ENCODE data around the gene AFF3. TPM values are rescaled to one million over a fixed set of nuclear protein-coding genes. Genes with fewer than 3 reads are reported as not detected.

AFF3 gene
- total RNA-seq, 1 experiment from 2014 or later = 0.61 TPM

DNA sequence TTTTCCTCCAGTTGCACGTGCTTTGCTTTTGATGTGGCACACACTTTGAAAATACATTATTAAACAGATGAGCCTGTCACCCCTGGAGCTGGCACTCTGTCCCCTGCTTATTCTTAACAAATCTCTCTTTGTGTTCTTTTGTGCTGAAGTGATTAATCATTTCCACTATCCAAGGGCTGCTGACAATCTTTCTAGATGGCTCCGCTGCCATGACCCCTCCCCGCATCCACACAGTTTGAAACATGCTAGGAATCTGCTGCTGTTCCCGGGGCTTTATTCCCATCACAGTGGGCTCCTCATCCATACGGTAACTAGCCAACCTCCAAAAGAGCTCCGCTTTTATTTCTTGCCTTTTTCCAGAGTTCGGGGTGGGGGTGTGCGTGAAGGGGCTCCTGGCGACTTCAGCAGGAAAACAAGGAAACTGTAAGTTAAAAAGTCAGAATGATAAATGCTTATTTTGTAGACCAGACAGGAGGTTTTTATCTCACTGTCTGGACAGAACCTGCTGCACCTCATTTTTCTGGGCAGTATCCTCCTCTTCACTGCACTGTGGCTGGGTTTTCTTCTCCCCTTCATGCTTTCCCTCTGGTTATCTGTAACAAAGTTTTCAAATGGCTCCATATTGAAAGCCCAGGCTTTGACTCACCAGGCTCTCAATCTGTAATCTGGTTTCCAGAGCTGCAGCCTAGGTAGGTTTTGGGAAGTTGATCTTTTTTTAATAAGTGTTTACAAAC is 319.7 kb downstream of the AFF3 start (continued):
- no peak for TF ChIP-seq CTCF (IDR thresholded peaks at IDR 0.05 in 2 of 3, conservative IDR thresholded peaks at IDR 0.05 in 1 of 3; ENCODE audit: borderline replicate concordance in 1 of 3, insufficient read depth in 1 of 3, low read depth in 2 of 3, low read length in 2 of 3)

DNA sequence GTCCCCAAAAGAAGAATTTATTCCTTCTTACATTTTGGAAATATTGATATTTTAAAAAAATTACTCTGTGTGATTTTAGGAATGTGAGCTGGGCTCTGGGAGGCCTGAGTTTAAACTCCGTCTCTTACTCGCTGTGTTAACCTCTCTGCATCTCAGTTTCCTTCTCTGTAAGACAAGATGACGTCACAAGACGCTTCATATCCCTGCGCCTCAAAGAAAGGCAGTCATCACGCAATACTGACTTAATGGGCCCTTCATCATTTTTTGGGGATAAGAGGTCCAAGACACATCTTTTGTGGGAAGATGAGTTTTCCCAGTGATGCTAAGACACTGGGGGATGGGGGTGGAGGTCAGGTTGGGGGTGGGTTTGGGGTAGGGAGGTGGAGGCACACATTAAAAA is 320.4 kb downstream of the AFF3 start:
- no peak overlapping the region for H3K9ac ChIP-seq (ENCODE audit: low read length)
- intact Hi-C loops (cut with micrococcal nuclease) = loop anchor here (1.0 kb wide), 1 partner anchor 263 kb away; no protein-coding TSS in a partner anchor
- H3K27me3 ChIP-seq (ENCODE audit: insufficient read depth, low read length) = peaks cover 51% of the 10 kb centered on the region
- H4K20me1 ChIP-seq (ENCODE audit: insufficient read depth) = no peaks in the 10 kb centered on the region
- no peaks in the 10 kb centered on the region for H3K9me3 ChIP-seq (ENCODE audit: control insufficient read depth in 1 of 2, insufficient read depth in 1 of 2, low read depth in 1 of 2, low read length in 2 of 2)
- no peaks in the 10 kb centered on the region for H3K79me2 ChIP-seq (ENCODE audit: insufficient read depth, low read length)
- H3K4me1 ChIP-seq (ENCODE audit: control insufficient read depth in 1 of 2, insufficient read depth in 2 of 2, low read length in 2 of 2) = no peaks in the 10 kb centered on the region
- no peak for ATAC-seq
- no peak overlapping the region for H3K27ac ChIP-seq (ENCODE audit: low read depth, low read length)
- TF ChIP-seq, protein P1, sequence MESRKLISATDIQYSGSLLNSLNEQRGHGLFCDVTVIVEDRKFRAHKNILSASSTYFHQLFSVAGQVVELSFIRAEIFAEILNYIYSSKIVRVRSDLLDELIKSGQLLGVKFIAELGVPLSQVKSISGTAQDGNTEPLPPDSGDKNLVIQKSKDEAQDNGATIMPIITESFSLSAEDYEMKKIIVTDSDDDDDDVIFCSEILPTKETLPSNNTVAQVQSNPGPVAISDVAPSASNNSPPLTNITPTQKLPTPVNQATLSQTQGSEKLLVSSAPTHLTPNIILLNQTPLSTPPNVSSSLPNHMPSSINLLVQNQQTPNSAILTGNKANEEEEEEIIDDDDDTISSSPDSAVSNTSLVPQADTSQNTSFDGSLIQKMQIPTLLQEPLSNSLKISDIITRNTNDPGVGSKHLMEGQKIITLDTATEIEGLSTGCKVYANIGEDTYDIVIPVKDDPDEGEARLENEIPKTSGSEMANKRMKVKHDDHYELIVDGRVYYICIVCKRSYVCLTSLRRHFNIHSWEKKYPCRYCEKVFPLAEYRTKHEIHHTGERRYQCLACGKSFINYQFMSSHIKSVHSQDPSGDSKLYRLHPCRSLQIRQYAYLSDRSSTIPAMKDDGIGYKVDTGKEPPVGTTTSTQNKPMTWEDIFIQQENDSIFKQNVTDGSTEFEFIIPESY (IDR thresholded peaks at IDR 0.05; ENCODE audit: extremely low read depth, insufficient replicate concordance, low read length) = no peak
- TF ChIP-seq POLR2AphosphoS5 (IDR thresholded peaks at IDR 0.05; ENCODE audit: low read depth, low read length) = no peak
- TF ChIP-seq FOSL1 (IDR thresholded peaks at IDR 0.05; ENCODE audit: low read depth) = no peak
- TF ChIP-seq ATF3 (IDR thresholded peaks at IDR 0.05) = no peak
- no peak for TF ChIP-seq JUND (IDR thresholded peaks at IDR 0.05)
- TF ChIP-seq CBX3 (IDR thresholded peaks at IDR 0.05; ENCODE audit: low read depth) = no peak
- no peak for TF ChIP-seq YY1 (IDR thresholded peaks at IDR 0.05; ENCODE audit: extremely low read depth, insufficient replicate concordance, low read depth, low read length)
- DNase-seq (ENCODE audit: low read depth, low spot score) = no peak
- no peak overlapping the region for H3K4me2 ChIP-seq (ENCODE audit: low read length)
- no TSS peak for BruUV-seq (replicated peaks)
- H3K36me3 ChIP-seq (ENCODE audit: control insufficient read depth in 1 of 2, insufficient read depth in 2 of 2, low read length in 2 of 2) = no peaks in the 10 kb centered on the region
- CTCF ChIA-PET = interaction anchor here (1.3 kb wide), 1 partner anchor 263 kb away, joined by 3 read pairs; no protein-coding TSS in a partner anchor
- RAD21 ChIA-PET (ENCODE audit: low non-redundant PET in 1 of 2, low total read pairs in 2 of 2, uncharacterized antibody in 2 of 2, unreplicated experiment in 2 of 2) = no interaction called here
- POLR2A ChIA-PET = no interaction called here
- no peak overlapping the region for H3K4me3 ChIP-seq (replicated peaks in 1 of 2; ENCODE audit: low read depth in 1 of 2, low read length in 2 of 2)
- no peak overlapping the region for H2AFZ ChIP-seq (ENCODE audit: low read depth, low read length, poor library complexity, severe bottlenecking)
- H3K9me2 ChIP-seq (ENCODE audit: insufficient read depth) = no peaks in the 10 kb centered on the region

Measured in HCT116 (cell line).